AG09309 (cell line): ENCODE measurements around the gene RERE.

ENCODE experiments used
- DNase-seq: peaks from one replicate; pipeline ENCODE4 v3.0.0-alpha.2; 2010; ENCODE audit warnings: low read depth
- H3K4me3 ChIP-seq: 2 replicates; pipeline ENCODE4 v1.5.1; 2011; ENCODE audit warnings: mild to moderate bottlenecking, low read depth, low read length, moderate library complexity; ENCODE audit not compliant: control insufficient read depth
- TF ChIP-seq, protein P1 (sequence below): IDR thresholded peaks from 2 replicates; pipeline ENCODE4 v1.5.1; 2011; ENCODE audit warnings: mild to moderate bottlenecking, low read depth, low read length, inconsistent platforms; ENCODE audit not compliant: insufficient read depth, control insufficient read depth; ENCODE audit errors: missing control alignments

The RERE gene

DNA sequence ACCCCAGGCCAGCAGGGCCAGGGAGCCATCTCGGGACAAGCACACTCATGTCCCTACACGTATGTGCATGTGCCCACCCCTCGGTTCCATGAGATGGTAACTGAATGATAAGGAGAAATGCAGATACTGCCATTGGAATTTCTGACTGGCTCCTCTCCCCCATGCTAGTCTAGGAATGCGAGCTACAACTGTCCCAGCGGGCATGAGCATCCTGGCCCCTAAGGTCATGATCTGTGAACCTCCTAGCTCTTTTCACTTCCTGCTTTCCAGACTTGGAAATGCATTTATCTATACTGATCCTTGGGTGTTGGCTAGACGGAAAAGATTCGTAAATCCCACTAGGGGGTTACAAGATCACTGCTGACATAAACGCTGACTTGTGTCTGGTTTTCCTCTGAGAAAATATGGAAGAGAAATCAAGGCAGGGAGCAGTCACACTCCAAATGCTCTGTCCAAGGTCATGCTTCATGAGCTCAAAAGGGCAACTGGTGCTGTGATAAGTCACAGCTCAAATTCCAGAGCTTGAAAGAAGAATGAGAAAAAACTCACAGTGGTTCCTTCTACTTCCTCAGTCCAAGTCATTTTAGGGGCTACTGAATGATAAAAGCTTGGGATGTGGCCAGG lies 449.8 kb downstream of the RERE start:
- H3K4me3 ChIP-seq: no peak overlapping the region
- TF ChIP-seq, protein P1, sequence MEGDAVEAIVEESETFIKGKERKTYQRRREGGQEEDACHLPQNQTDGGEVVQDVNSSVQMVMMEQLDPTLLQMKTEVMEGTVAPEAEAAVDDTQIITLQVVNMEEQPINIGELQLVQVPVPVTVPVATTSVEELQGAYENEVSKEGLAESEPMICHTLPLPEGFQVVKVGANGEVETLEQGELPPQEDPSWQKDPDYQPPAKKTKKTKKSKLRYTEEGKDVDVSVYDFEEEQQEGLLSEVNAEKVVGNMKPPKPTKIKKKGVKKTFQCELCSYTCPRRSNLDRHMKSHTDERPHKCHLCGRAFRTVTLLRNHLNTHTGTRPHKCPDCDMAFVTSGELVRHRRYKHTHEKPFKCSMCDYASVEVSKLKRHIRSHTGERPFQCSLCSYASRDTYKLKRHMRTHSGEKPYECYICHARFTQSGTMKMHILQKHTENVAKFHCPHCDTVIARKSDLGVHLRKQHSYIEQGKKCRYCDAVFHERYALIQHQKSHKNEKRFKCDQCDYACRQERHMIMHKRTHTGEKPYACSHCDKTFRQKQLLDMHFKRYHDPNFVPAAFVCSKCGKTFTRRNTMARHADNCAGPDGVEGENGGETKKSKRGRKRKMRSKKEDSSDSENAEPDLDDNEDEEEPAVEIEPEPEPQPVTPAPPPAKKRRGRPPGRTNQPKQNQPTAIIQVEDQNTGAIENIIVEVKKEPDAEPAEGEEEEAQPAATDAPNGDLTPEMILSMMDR: no peak
- no peak for DNase-seq

DNA sequence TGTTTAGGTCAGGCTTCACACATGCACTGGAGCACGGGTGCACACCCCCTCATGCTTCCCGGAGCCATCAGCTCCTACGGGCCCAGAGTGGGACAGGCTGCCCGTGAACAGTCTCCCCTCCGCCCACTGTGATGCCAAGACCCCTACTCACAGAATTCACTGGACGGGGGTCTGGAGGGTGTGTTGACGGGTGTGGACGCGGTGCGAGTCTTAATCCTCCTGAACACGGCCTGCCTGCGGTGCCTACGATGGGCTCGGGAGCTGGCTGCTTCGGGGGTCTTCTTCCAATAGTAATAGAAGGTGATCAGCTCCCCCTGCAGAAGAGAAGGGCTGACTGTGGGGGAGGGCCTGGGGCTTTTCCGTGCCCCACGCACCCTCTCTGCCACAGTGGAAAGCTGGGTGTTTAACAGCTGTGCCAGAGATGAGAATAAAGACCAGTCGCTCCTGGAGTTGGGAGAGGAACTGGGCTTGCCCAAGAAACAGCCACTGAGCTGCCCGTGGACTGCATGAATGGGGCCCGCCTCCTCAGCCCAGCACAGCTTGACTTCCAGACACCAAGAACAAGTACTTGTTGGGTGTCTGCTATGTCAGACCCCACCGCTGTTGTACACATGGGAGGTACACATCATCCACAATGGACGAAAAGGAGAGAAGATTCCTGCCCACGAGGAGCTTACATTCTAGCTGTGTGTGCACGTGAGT lies 451.6 kb downstream of the RERE start:
- no peak for DNase-seq
- H3K4me3 ChIP-seq: no peak overlapping the region
- TF ChIP-seq, protein P1: no peak

DNA sequence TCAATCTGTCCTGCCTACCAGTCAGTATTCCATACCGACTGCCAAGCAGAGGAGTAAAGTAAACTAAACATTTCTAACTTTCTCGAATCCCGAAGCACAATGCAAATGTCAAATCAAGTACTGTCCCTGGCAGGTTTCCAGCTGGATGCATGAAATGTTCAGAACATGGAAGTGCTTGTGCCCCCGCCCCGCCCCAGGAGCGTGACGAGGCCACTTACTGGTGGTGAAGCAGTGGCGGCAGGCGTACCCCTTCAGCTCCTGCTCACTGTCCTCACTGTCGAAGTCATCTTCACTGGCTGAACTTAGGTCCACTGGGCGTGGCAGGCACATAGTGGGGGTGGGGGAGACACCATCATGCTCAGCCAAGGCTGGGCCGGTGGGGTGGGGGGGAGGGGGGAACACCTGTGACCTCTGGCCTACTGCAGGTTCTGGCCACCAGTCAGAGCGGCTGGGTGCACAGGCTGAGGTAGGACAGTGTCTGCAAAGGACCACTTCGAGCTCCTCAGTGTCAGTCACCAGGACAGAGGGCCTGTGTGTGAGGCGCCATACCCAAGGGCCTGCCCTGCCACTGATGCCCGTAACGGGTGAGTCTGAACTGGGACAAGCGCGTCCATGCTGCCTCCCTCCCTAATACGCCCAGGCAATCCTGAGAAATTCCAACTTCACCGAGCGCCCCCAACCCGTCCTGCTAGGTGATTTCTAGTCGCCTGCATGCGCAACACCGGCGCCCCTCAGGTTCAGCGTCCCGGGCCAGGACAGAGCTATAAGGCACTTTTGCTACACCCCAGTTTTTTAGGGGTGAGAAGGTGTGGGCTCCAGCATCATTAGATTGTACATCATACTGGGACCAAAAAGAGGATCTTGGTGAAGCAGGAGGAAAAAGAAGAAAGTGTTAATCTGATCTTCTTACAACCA lies 452.7 kb downstream of the RERE start:
- no peak overlapping the region for H3K4me3 ChIP-seq
- no peak for DNase-seq
- TF ChIP-seq, protein P1: no peak

DNA sequence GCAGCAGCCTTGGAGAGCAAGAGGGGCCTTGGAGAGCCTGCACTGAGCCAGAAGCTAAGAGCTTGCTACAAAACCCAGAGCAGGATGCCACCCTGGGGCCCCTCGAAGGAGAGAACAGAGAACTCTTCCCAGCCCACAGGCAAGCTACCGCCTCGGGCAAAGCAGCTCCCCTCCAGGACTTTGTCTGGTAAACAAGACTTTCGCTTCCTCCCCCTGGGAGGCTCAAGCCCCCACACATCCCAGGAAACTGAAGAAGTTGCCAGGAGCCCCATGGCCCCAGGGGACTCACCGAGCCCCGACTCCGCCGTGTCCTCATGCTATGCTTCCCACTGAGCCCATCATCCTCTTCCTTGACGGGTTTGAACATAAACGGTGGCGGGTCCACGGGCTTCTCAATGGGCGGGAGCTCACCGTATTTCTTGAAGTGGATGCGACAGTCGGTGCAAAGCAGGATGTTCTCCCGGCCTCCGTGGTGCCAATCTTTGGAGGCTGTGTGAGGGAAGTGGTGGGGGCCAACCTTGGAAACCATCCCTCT lies 453.6 kb downstream of the RERE start:
- DNase-seq: no peak
- TF ChIP-seq, protein P1: no peak
- H3K4me3 ChIP-seq: no peak overlapping the region

DNA sequence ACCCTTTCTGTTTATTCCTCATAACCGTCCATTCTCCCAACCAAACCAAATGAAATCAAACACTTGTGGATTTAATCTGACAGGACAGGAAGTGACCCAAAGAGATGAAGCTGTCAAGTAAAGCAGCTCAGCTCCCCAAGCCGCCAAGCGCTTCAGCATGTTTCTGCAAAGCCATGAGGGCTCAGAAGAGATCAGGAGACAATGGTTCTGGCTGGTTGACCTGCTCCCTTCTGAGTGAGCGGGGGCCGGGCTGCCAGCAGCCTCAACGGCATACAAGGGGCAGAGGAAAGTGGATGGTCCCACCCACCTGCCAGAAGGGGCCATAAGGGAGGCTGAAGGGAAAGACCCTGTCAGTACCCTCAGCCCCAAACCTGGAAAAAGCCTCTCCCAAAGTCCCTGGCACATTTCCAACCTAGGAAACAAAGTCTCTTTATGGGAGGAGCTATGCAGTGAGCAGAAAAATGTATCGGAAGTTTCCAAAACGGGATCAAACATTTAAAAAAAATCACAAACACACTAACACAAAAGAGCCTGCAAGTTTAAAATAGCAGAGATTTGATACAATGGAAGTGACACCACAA lies 454.2 kb downstream of the RERE start:
- TF ChIP-seq, protein P1: no peak
- DNase-seq: no peak
- no peak overlapping the region for H3K4me3 ChIP-seq

DNA sequence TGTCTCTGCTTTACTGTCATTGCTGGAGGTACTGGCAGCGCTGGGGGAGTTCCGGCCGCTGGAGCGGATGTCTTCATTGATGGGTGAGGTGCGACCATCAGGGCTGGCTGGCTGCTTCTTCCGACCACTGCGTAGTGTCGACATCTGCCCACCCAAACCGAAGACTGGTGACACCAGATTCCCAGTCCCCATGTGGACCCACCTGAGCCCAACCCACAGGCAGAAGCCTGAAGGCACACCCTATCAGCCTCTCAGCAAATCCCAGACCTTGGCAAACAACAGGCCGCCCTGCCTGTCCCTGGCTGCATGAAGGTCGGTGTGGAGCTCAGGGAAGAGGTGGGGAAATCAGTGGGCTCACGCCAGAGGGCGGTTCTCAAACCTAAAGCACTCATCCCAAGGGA lies 454.7 kb downstream of the RERE start:
- no peak overlapping the region for H3K4me3 ChIP-seq
- no peak for DNase-seq
- TF ChIP-seq, protein P1: no peak
